Measurements from ENCODE around the gene TIFAB. TPM values are rescaled to one million over a fixed set of nuclear protein-coding genes. Genes with fewer than 3 reads are reported as not detected.

The TIFAB gene
- total and polyA plus RNA-seq, 2 experiments from 2014 or later = not detected

GRCh38 chr5:135446206-135446605 lies 5.9 kb downstream of the TIFAB start (continued):
- TF ChIP-seq ETS1 (IDR thresholded peaks at IDR 0.05) (no peak), JUNB (IDR thresholded peaks at IDR 0.05; ENCODE audit: unreplicated experiment) (no peak)

- Histone ChIP-seq H3K27me3 (ENCODE audit: insufficient read depth) (no peaks in the 10 kb centered on the region), H3K36me3 (ENCODE audit: insufficient read depth) (no peaks in the 10 kb centered on the region), H3F3A (replicated peaks; ENCODE audit: low read depth) (no peaks in the 10 kb centered on the region), H4K20me1 (replicated peaks; ENCODE audit: insufficient read depth) (no peaks in the 10 kb centered on the region), H3K27ac (ENCODE audit: low read depth) (no peak overlapping the region), H3K4me2 (no peak overlapping the region), H2AFZ (no peak overlapping the region), H3K4me3 (no peak overlapping the region), H3K9me2 (ENCODE audit: insufficient read depth) (no peaks in the 10 kb centered on the region), H3K4me1 (ENCODE audit: insufficient read depth) (no peaks in the 10 kb centered on the region), H3K79me2 (replicated peaks; ENCODE audit: insufficient read depth) (no peaks in the 10 kb centered on the region)
- Mint-ChIP-seq H3K4me3 (no peak overlapping the region), H3K27ac (no peak overlapping the region), H3K27me3 (ENCODE audit: insufficient read depth, low read depth, poor library complexity) (peaks cover 12% of the 10 kb centered on the region), H3K4me1 (peaks cover 15% of the 10 kb centered on the region; the same call in 2 of the 3 replicates), H3K9me3 (0 out of 3 replicates have a peak, but pooled peaks cover 3% of the 10 kb centered on the region), H3K36me3 (ENCODE audit: low read depth) (no peaks in the 10 kb centered on the region)
- TF ChIP-seq EZH2phosphoT487 (IDR thresholded peaks at IDR 0.05; ENCODE audit: unreplicated experiment) (no peak), JUNB (IDR thresholded peaks at IDR 0.05; ENCODE audit: unreplicated experiment) (no peak), EZH2 (IDR thresholded peaks at IDR 0.05; ENCODE audit: low read depth, unreplicated experiment) (no peak)
- no peak for ATAC-seq
- DNase-seq (ENCODE audit: low spot score) = no peak
Observed at GRCh38 chr5:135445306-135445985, 6.7 kb downstream of the TIFAB start.

GRCh38 chr5:135444881-135445280 lies 7.3 kb downstream of the TIFAB start:
- H3K4me1 Mint-ChIP-seq = peaks cover 15% of the 10 kb centered on the region; the same call in 2 of the 3 replicates
- Histone ChIP-seq H3K27ac (ENCODE audit: low read depth) (no peak overlapping the region), H3K27me3 (ENCODE audit: insufficient read depth) (no peaks in the 10 kb centered on the region), H3F3A (replicated peaks; ENCODE audit: low read depth) (no peaks in the 10 kb centered on the region), H3K79me2 (replicated peaks; ENCODE audit: insufficient read depth) (no peaks in the 10 kb centered on the region), H3K4me2 (no peak overlapping the region), H4K20me1 (replicated peaks; ENCODE audit: insufficient read depth) (no peaks in the 10 kb centered on the region), H3K4me1 (ENCODE audit: insufficient read depth) (no peaks in the 10 kb centered on the region), H3K4me3 (no peak overlapping the region), H2AFZ (no peak overlapping the region), H3K36me3 (ENCODE audit: insufficient read depth) (no peaks in the 10 kb centered on the region), H3K9me2 (ENCODE audit: insufficient read depth) (no peaks in the 10 kb centered on the region)
- DNase-seq (ENCODE audit: low spot score) (no peak), ATAC-seq (no peak)
- TF ChIP-seq STAT1 (IDR thresholded peaks at IDR 0.05; ENCODE audit: unreplicated experiment) (no peak), NANOG (IDR thresholded peaks at IDR 0.05; ENCODE audit: borderline replicate concordance) (no peak), REST (IDR thresholded peaks at IDR 0.05; ENCODE audit: unreplicated experiment) (no peak), EZH2phosphoT487 (IDR thresholded peaks at IDR 0.05; ENCODE audit: unreplicated experiment) (no peak), ETS1 (IDR thresholded peaks at IDR 0.05) (no peak), CTCF (conservative IDR thresholded peaks at IDR 0.05; ENCODE audit: low read depth in 2 of 2) (no peak), EZH2 (IDR thresholded peaks at IDR 0.05; ENCODE audit: low read depth, unreplicated experiment) (no peak)
- H3K27me3 Mint-ChIP-seq (ENCODE audit: insufficient read depth, low read depth, poor library complexity) = peaks cover 9% of the 10 kb centered on the region
- H3K9me3 Mint-ChIP-seq = 0 out of 3 replicates have a peak, but pooled peaks cover 3% of the 10 kb centered on the region
- H3K36me3 Mint-ChIP-seq (ENCODE audit: low read depth) = no peaks in the 10 kb centered on the region
- no peak overlapping the region for H3K27ac Mint-ChIP-seq
- H3K4me3 Mint-ChIP-seq = no peak overlapping the region

Data from GM23338 (cell line).